Left forelimb (tissue), 1 donor: ENCODE data around the gene ZNHIT1.
A peak's percentile ranks its signal among the peaks of the same experiment; 100 is the strongest.
"Not testable (repeated sequence)": the region's sequence is repeated elsewhere in the genome, so short reads cannot be mapped to it uniquely, and the experiment has no call there.

Source experiments
- DNase-seq: peaks from one replicate; pipeline ENCODE4 v3.0.0-alpha.2; 2018; ENCODE audit warnings: low spot score

The ZNHIT1 gene

DNA sequence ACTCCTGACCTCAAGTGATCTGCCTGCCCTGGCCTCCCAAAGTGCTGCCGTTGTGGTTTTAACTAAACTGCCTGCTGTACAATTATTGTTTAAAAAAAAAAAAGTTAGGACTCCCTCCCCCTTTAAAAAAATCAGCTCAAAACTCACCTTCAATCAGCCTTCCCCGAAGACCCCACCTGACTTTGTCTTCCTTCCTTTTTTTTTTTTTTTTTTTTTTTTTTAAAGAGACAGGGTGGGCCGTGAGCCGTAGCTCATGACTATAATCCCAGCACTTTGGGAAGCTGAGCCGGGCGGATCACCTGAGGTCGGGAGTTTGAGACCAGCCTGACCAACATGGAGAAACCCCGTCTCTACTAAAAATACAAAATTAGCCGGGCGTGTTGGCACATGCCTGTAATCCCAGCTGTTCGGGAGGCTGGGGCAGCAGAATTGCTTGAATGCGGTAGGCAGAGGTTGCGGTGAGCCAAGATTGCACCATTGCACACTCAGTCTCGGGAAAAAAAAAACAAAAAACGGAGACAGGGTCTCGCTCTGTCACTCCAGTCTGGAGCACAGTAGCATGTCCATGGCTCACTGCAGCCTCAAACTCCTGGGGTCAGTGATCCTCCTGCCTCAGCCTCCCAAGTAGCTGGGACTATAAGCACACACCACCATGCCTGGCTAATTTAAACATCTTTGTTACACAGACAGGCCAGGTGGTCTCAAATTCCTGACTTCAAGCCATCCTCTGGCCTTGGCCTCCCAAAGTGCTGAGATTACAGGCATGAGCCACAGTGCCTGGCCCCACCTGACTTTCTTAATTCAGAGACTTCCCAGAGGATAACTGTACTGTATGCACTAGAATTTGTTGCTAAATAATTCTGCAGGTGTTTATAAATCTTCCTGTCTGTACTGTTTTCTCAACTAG, 23.7 kb downstream of the ZNHIT1 start:
- no peak for DNase-seq

DNA sequence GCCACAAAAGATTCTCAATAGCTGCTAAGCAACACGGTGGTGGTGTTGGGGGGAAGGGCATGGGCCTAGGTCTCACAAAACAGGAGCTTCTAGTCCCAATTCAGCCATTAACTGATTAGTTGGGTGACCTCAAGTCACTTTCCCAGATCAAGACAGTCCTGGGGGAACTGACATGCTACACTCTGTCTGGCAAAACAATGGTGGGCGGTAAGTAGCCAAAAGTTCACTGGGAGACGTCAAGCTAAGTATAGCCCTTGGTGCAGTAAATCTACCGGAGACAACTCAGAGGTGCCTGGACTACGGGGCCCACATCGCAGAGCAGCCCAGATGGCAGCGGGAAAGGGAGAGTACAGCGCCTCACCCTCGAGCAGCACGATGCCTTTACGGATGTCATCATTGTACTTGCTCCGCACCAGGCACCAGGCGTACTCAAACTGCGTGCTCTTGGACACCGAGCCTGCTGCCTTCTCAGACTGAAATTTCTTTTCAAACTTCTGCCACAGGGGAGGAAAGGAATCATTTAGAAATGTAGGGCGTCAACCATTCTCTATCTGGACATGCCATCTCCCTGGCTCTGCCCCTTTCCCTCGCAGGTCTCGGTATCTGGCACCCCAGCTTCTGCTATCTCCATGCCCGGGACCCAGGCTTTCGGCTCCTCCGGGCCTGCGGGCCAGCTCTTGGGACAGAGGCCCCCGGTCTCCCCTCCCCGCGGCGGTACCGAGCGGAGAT, 25.8 kb downstream of the ZNHIT1 start:
- peak; percentile 80 for DNase-seq

DNA sequence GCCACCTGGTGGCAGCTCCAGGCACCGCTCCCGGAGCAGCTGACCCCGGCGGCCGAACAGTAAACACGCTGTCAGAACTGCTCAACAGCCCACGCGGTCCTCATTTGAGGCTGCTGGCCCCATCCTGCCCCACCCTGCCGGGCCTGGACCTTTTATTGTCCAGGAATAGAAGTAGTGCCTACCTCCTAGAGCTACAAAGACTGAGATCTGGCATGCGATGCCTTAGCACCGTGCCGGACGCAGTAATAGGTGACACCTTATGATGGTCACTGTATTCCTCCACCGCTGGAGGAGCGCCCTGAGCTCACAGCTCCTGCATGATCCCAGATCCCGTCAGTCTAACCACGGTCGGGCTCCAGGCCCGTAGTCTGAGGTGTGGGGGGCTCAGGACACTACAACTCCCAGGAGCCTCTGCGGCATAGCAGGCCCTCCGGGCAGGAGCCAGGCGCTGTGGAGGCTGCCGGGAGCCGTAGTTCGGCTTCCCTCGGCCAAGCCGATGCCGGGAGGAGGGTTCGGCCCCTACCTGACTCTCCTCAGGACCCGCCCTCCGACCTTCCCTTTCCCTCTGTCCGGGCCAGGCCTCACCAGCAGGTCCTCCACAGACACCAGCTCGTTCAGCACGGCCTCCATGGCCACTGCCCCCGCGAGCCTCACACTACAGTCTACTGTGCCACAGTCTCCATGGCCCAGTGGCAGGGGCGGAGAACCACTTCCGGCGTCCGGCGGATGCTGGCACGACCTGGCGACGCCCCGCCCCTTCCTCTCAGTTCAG, 26.6 kb downstream of the ZNHIT1 start, which contains the start of gene FIS1:
Gene FIS1, minus strand, starts transcription at position 707 of the 772 bp plus-strand sequence. Its CDS starts 77 bp downstream, at position 630.
- peak; percentile 96 for DNase-seq

DNA sequence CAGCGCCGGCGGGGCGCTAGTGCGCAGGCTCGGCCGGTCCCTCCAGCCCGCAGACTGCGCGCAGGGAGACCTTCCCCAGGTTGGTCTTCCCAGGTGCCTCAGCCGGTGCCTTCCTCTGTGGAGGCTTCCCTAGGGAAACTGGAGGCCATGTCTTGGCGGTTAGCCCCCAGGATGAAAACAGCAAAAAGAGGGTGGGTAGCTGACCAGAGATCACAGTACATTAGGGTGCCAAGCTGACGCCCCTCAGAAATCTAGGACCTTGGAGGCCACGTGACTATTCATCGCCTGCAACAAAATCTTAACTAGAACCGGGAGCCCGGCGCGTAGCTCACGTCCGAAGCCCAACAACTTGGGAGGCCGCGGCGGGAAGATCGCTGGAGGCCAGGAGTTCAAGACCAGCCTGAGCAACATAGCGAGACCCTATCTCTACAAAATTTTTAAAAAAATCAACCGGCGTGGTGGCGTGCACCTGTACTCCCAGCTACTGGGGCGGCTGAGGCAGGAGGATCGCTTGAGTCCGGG, 27.2 kb downstream of the ZNHIT1 start:
- no peak for DNase-seq

- DNase-seq: no peak
These were observed 30.3 kb downstream of the ZNHIT1 start for GRCh38 chr7:101248276-101248675.

DNA sequence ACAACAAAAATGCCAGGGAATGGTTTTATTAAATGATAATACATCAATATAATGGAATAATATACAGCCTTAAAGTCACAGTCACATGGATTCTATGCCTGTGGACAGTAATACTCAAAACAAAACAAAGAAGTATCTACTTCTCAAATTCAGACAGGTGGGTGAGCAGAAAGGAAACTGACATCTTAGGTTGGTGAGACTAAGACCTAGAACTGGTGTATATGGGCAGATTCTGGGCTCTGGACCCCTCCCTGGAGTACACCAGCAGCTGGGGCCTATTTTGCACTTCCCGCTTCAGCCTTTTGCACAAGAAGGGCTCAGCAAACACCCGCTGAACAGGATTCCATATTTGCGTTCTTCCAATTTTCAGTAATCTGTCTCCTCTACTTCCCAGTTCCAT, 32.4 kb downstream of the ZNHIT1 start:
- no peak for DNase-seq

DNA sequence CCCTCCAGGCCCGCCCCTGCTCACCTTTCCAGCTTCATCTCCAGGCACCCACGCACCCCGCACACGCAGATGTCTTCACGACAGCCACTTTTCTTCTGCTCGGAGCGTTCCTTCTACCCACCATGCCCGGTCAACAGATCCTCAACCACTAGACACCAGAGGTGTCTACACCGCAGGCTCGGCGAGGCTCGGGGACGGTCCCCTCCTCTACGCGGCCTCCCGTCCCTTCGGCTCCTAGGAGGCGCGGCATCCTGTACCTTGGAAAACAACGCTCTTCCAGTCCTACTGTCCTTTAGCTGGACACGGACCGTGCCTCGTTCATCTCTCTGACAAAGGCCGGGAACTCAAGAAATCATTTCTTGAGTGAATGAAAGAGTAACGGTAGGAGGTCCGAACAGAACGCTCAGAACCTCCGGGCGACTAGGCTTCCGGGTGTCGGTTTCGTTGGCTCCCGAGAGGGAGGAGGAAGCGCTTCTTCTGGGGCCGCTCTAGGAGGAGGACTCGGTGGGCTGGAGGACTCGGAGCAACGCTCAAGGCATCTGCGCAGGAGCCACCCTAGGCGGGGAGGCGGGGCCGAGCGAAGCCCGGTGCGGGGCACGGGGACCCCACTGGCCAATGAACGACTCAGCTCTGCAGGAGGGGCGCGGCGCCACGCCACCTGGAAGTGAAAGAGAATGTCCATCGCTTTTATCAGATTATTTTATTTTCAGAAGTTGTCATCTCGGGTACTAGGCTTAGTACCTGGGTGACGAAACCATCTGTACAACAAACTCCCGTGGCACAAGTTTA, 34.1 kb downstream of the ZNHIT1 start:
- DNase-seq: peak; percentile 98

DNA sequence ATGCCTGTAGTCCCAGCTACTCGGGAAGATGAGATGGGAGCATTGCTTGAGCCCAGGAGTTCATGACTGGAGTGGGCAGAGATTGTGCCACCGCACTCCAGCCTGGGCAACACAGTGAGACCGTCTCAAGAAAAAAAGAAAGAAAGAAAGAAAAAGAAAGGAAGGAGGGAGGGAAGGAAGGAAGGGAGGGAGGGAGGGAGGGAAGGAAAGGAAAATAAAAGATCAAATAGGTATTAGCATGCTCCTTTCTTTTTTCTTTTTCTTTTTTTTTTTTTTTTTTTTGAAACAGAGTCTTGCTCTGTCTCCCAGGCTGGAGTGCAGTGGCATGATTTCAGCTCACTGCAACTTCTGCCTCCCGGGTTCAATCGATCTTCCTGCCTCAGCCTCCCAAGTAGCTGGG, 35.2 kb downstream of the ZNHIT1 start:
- DNase-seq: not testable (repeated sequence)

DNA sequence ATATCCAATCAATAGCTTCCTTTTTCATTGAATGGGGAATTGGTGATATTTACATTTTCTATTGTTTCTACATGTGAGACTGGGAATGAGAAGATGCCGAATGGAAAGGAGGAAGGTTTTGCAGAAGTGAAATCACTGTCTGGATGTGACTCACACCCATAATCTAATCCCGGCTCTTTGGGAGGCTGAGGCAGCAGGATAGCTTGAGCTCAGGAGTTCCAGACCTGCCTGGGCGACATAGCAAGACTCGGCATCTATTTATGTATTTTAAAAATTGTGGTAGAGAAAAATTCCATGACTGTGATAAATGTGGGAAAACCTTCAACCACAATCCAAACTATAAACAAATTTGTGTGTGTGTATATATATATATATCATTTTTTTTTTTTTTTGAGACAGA, 37.8 kb downstream of the ZNHIT1 start:
- DNase-seq: no peak

DNA sequence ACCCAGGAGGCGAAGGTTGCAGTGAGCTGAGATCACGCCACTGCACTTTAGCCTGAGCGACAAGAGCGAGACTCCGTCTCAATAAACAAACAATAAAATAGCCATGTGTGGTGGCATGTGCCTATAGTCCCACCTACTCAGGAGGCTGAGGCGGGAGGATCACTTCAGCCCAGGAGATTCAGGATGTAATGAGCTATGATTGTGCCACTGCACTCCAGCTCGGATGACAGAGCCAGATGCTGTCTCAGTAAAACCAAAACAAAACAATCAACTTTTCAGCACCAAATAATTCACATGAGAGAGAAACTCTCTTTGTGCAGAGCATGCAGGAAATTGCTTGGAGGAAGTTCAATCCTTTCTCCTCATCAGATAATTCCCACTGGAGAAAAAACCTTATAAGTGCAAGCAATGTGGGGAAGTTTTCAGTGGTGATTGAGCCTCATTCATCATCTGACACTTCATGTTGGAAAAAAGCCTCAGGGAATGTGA, 40.3 kb downstream of the ZNHIT1 start:
- no peak for DNase-seq

DNA sequence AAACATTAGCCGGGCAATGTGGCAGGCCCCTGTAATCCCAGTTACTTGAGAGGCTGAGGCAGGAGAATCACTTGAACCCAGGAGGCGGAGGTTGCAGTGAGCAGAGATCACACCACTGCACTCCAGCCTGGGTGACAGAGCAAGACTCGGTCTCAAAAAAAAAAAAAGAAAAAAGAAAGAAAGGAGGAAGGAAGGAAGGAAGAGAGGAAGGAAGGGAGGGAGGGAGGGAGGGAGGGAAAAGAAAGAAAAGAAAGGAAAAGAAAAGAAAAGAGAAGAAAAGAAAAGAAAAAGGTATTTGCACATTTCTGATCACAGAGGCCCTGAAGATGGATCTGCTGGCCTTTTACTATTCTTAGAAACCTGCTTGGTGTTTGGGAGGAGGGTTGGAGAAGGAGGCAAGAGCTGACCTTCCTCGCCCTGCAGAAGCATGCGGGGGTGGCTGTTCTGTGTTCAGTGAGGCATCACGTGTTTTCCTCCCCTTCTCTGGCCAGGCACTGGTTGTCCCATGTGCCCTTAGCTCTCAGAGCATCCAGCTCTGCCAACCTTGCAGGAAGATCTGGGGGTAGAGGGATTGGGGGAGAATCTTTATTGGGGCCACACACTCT, 46.2 kb downstream of the ZNHIT1 start:
- DNase-seq: not testable (repeated sequence)

DNA sequence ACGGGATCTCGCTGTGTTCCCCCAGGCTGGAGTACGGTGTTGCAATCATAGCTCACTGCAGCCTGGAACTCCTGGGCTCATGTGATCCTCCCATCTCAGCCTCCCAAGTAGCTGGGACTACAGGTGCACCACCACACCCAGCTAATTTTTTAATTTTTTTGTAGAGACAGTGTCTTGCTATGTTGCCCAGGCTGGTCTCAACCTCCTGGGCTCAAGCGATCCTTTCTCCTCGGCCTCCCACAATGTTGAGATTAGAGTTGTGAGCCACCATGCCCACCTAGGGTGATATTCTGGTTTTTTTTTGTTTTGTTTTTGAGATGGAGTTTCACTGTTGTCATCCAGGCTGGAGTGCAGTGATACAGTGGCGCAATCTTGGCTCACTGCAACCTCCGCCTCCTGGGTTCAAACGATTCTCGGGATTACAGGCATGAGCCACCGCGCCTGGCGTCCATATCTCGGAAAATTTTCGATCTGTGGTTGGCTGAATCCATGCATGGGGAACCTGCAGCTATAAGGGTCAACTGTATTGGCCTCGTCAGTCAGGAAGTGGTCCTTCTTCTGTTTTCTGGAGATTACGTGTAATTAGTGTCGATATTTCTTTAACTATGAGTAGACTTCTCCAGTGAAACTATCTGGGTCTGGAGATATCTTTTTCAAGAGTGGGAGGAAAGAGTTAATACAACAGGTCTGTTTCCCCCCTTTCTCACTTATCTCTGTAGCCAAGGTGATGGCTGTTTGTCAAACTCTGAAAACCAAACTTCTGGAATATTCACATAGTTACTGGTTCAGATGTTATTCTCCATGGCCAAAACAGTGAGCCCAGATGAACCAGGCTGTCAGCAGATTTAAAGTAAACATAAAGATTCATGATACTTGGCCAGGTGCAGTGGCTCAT, 47.9 kb downstream of the ZNHIT1 start:
- DNase-seq: no peak

DNA sequence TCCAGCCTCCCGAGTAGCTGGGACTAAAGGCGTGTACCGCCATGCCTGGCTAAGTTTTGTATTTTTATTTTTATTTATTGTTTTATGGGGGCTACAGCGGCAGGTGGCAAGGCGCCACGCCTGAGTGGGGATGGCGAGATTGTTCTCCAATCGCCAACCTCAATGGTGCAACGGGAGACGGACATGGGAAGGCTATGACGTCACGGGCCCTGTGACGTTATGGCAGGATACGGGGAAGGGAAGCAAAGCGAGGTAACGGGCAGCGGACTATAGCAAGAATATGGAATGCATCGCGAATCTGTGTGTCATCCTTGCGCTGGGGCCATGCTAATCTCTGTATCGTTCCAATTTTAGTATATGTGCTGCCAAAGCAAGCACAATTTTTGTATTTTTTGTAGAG, 51.7 kb downstream of the ZNHIT1 start:
- DNase-seq: no peak

GRCh38 chr7:101271021-101271420, 53.1 kb downstream of the ZNHIT1 start:
- DNase-seq: no peak

- DNase-seq: no peak
These were observed 55.2 kb downstream of the ZNHIT1 start for GRCh38 chr7:101273206-101273605.
